ENCODE measurements around the gene IQGAP1. TPM values are rescaled to one million over a fixed set of nuclear protein-coding genes. Genes with fewer than 3 reads are reported as not detected.

The IQGAP1 gene
- total and polyA plus RNA-seq, 4 donors, result 9.2 to 50.1 (median 24.5) TPM

DNA sequence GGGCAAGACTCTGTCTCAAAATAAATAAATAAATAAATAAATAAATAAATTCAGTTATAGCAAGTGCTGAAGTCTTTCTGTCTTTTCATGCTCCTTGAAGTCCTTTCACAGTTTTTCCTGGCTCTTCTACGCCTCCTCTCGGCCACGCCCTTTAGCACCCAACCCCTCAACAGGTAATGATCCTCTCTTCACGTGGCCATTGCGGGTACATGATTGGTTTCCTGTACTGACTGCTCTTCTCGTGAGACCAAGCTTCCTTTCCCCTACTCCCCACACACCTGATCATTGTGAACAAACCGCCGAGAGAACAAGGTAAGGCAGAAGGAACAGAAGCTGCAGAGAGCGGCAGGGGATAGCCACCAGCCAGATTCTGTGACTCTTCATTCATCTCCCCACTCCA lies 38.2 kb upstream of the IQGAP1 start (continued):
- TF ChIP-seq, protein P1, sequence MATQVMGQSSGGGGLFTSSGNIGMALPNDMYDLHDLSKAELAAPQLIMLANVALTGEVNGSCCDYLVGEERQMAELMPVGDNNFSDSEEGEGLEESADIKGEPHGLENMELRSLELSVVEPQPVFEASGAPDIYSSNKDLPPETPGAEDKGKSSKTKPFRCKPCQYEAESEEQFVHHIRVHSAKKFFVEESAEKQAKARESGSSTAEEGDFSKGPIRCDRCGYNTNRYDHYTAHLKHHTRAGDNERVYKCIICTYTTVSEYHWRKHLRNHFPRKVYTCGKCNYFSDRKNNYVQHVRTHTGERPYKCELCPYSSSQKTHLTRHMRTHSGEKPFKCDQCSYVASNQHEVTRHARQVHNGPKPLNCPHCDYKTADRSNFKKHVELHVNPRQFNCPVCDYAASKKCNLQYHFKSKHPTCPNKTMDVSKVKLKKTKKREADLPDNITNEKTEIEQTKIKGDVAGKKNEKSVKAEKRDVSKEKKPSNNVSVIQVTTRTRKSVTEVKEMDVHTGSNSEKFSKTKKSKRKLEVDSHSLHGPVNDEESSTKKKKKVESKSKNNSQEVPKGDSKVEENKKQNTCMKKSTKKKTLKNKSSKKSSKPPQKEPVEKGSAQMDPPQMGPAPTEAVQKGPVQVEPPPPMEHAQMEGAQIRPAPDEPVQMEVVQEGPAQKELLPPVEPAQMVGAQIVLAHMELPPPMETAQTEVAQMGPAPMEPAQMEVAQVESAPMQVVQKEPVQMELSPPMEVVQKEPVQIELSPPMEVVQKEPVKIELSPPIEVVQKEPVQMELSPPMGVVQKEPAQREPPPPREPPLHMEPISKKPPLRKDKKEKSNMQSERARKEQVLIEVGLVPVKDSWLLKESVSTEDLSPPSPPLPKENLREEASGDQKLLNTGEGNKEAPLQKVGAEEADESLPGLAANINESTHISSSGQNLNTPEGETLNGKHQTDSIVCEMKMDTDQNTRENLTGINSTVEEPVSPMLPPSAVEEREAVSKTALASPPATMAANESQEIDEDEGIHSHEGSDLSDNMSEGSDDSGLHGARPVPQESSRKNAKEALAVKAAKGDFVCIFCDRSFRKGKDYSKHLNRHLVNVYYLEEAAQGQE (IDR thresholded peaks at IDR 0.05), result no peak
- TF ChIP-seq, protein P2, sequence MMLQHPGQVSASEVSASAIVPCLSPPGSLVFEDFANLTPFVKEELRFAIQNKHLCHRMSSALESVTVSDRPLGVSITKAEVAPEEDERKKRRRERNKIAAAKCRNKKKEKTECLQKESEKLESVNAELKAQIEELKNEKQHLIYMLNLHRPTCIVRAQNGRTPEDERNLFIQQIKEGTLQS (IDR thresholded peaks at IDR 0.05), result no peak

DNA sequence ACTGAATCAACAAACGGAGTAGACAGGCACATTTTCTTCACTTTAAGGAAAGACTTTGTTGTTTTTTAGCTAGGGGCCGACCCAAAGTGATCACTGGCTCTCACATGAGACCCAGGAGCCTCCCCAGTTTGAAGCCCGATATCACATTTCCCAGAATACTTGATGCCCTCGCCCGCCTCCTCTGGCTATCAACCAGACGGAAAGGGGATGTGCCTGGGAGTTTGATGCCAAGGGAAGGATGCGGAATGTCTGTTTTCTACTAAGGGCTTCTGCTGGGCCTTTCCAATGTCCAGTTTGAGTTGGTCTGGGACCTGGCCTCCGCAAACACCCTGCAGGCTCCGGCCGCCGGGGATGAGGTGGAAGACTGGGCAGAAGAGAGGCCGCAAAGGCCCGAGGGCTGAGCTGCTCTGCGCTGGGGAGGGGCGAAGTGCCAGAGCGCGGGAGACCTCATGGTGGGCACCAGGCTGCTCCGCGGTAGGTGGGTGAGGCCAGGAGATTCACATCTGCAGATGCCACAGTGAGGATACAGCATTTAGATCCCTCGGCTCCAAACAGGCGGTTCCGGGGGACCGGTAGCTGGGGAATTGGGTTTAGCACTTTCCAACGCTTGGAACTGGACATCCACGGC lies 36.4 kb upstream of the IQGAP1 start:
- Histone ChIP-seq H3K9me3 (ENCODE audit: control insufficient read depth in 4 of 4, low read length in 3 of 4) (no peaks in the 10 kb centered on the region), H3K4me3 (ENCODE audit: low read depth in 1 of 3, low read length in 3 of 3) (peak overlapping the region in 2 of 3 donors; percentile 70 to 75), H3K9ac (ENCODE audit: low read depth in 1 of 2, low read length in 2 of 2) (no peak overlapping the region), H3K27me3 (ENCODE audit: control insufficient read depth in 4 of 4, insufficient read depth in 4 of 4, low read length in 3 of 4) (no peaks in the 10 kb centered on the region), H3K4me1 (ENCODE audit: control insufficient read depth in 4 of 4, insufficient read depth in 4 of 4, low read length in 3 of 4) (peaks cover 0 to 10% (median 4%) of the 10 kb centered on the region in 4 donors), H3K36me3 (ENCODE audit: control insufficient read depth in 4 of 4, insufficient read depth in 3 of 4, low read depth in 1 of 4, low read length in 3 of 4) (no peaks in the 10 kb centered on the region), H3K27ac (ENCODE audit: low read depth in 1 of 2, low read length in 2 of 2) (no peak overlapping the region)
- no peak for DNase-seq (ENCODE audit: low spot score)
- 31% methylated on average over 25 of the region's 25 CpGs for WGBS
- no peak for TF ChIP-seq HNF4G (IDR thresholded peaks at IDR 0.05)
- no peak for TF ChIP-seq SP1 (IDR thresholded peaks at IDR 0.05)
- TF ChIP-seq JUND (IDR thresholded peaks at IDR 0.05), result no peak
- TF ChIP-seq, protein P3, sequence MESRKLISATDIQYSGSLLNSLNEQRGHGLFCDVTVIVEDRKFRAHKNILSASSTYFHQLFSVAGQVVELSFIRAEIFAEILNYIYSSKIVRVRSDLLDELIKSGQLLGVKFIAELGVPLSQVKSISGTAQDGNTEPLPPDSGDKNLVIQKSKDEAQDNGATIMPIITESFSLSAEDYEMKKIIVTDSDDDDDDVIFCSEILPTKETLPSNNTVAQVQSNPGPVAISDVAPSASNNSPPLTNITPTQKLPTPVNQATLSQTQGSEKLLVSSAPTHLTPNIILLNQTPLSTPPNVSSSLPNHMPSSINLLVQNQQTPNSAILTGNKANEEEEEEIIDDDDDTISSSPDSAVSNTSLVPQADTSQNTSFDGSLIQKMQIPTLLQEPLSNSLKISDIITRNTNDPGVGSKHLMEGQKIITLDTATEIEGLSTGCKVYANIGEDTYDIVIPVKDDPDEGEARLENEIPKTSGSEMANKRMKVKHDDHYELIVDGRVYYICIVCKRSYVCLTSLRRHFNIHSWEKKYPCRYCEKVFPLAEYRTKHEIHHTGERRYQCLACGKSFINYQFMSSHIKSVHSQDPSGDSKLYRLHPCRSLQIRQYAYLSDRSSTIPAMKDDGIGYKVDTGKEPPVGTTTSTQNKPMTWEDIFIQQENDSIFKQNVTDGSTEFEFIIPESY (IDR thresholded peaks at IDR 0.05), result no peak
- no peak for TF ChIP-seq RXRA (IDR thresholded peaks at IDR 0.05)
- TF ChIP-seq RAD21 (IDR thresholded peaks at IDR 0.05), result no peak
- TF ChIP-seq TAF1 (conservative IDR thresholded peaks at IDR 0.05), result no peak
- no peak for TF ChIP-seq EGR1 (IDR thresholded peaks at IDR 0.05; ENCODE audit: low read depth in 2 of 2)
- no peak for TF ChIP-seq YY1 (IDR thresholded peaks at IDR 0.05)
- TF ChIP-seq GABPA (IDR thresholded peaks at IDR 0.05 in 1 of 2, conservative IDR thresholded peaks at IDR 0.05 in 1 of 2), result no peak
- no peak for TF ChIP-seq NR2F2 (IDR thresholded peaks at IDR 0.05)
- no peak for TF ChIP-seq FOXA1 (IDR thresholded peaks at IDR 0.05)
- TF ChIP-seq HNF4A (conservative IDR thresholded peaks at IDR 0.05), result no peak
- TF ChIP-seq, protein P4, sequence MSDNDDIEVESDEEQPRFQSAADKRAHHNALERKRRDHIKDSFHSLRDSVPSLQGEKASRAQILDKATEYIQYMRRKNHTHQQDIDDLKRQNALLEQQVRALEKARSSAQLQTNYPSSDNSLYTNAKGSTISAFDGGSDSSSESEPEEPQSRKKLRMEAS (IDR thresholded peaks at IDR 0.05), result no peak
- TF ChIP-seq, protein P5, sequence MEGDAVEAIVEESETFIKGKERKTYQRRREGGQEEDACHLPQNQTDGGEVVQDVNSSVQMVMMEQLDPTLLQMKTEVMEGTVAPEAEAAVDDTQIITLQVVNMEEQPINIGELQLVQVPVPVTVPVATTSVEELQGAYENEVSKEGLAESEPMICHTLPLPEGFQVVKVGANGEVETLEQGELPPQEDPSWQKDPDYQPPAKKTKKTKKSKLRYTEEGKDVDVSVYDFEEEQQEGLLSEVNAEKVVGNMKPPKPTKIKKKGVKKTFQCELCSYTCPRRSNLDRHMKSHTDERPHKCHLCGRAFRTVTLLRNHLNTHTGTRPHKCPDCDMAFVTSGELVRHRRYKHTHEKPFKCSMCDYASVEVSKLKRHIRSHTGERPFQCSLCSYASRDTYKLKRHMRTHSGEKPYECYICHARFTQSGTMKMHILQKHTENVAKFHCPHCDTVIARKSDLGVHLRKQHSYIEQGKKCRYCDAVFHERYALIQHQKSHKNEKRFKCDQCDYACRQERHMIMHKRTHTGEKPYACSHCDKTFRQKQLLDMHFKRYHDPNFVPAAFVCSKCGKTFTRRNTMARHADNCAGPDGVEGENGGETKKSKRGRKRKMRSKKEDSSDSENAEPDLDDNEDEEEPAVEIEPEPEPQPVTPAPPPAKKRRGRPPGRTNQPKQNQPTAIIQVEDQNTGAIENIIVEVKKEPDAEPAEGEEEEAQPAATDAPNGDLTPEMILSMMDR (IDR thresholded peaks at IDR 0.05; ENCODE audit: low read depth, low read length, missing input control), result no peak
- no peak for TF ChIP-seq FOXA2 (IDR thresholded peaks at IDR 0.05)
- TF ChIP-seq, protein P2 (IDR thresholded peaks at IDR 0.05), result no peak
- TF ChIP-seq, protein P1 (IDR thresholded peaks at IDR 0.05), result no peak

Data from liver (tissue), 9 donors.